ENCODE measurements around the gene AOX1.
"Not testable (repeated sequence)": the region's sequence is repeated elsewhere in the genome, so short reads cannot be mapped to it uniquely, and the experiment has no call there.

The AOX1 gene

GRCh38 chr2:200705305-200706041 lies 119.7 kb downstream of the AOX1 start:
- DNase-seq = no peak

GRCh38 chr2:200708943-200709342 lies 123.1 kb downstream of the AOX1 start:
- DNase-seq = no peak

- peak; percentile 98 for DNase-seq
These were observed 127.3 kb downstream of the AOX1 start for GRCh38 chr2:200713003-200713703.

- DNase-seq = peak; percentile 10
These were observed 127.9 kb downstream of the AOX1 start for GRCh38 chr2:200713704-200714064.

- not testable (repeated sequence) for DNase-seq
These were observed 129.2 kb downstream of the AOX1 start for GRCh38 chr2:200715014-200715413.

GRCh38 chr2:200716386-200716785 lies 130.6 kb downstream of the AOX1 start:
- DNase-seq = no peak
